ENCODE data around the gene BID. TPM values are rescaled to one million over a fixed set of nuclear protein-coding genes. Genes with fewer than 3 reads are reported as not detected.

BID gene
- total RNA-seq, 6 experiments from 2014 or later = 48.7 to 61.0 (median 50.6) TPM

GRCh38 chr22:17729561-17729960, 44.7 kb downstream of the BID start:
- no peak for TF ChIP-seq CTCF (IDR thresholded peaks at IDR 0.05)
- H3K27me3 Mint-ChIP-seq (ENCODE audit: insufficient read depth) = no peaks in the 10 kb centered on the region; the same call in none of the 2 replicates
- peak overlapping the region; percentile 38; the same call in 1 of the 2 replicates for H3K27ac Mint-ChIP-seq
- no peak for DNase-seq
- H3K9me3 Mint-ChIP-seq = no peaks in the 10 kb centered on the region
- peaks cover 63% of the 10 kb centered on the region for H3K4me1 Mint-ChIP-seq (ENCODE audit: low read depth)
- peaks cover 42% of the 10 kb centered on the region for H3K36me3 Mint-ChIP-seq (ENCODE audit: low read depth)
- H3K4me3 Mint-ChIP-seq = no peak overlapping the region

- Mint-ChIP-seq H3K27me3 (ENCODE audit: insufficient read depth) (no peaks in the 10 kb centered on the region; the same call in none of the 2 replicates), H3K9me3 (no peaks in the 10 kb centered on the region), H3K4me1 (ENCODE audit: low read depth) (peaks cover 62% of the 10 kb centered on the region), H3K27ac (peak overlapping the region; percentile 61; the same call in 1 of the 2 replicates), H3K36me3 (ENCODE audit: low read depth) (peaks cover 39% of the 10 kb centered on the region), H3K4me3 (no peak overlapping the region)
- no peak for DNase-seq
- no peak for TF ChIP-seq CTCF (IDR thresholded peaks at IDR 0.05)
Measured at GRCh38 chr22:17728786-17729185, 45.5 kb downstream of the BID start.

- Mint-ChIP-seq H3K9me3 (no peaks in the 10 kb centered on the region), H3K36me3 (ENCODE audit: low read depth) (peaks cover 32% of the 10 kb centered on the region), H3K27me3 (ENCODE audit: insufficient read depth) (no peaks in the 10 kb centered on the region; the same call in none of the 2 replicates), H3K4me3 (peak overlapping the region; percentile 79), H3K4me1 (ENCODE audit: low read depth) (peaks cover 47% of the 10 kb centered on the region), H3K27ac (peak overlapping the region; percentile 99)
- DNase-seq = no peak
- TF ChIP-seq CTCF (IDR thresholded peaks at IDR 0.05) = no peak
Measured at GRCh38 chr22:17726928-17727897, 47.1 kb downstream of the BID start.

- Mint-ChIP-seq H3K9me3 (no peaks in the 10 kb centered on the region), H3K27ac (peak overlapping the region; percentile 99), H3K27me3 (ENCODE audit: insufficient read depth) (no peaks in the 10 kb centered on the region; the same call in none of the 2 replicates), H3K4me3 (peak overlapping the region; percentile 79), H3K4me1 (ENCODE audit: low read depth) (peaks cover 44% of the 10 kb centered on the region), H3K36me3 (ENCODE audit: low read depth) (peaks cover 29% of the 10 kb centered on the region)
- no peak for TF ChIP-seq CTCF (IDR thresholded peaks at IDR 0.05)
- DNase-seq = peak; percentile 74
Measured at GRCh38 chr22:17726006-17726927, 48.0 kb downstream of the BID start.

- Mint-ChIP-seq H3K9me3 (no peaks in the 10 kb centered on the region), H3K27ac (peak overlapping the region; percentile 99), H3K27me3 (ENCODE audit: insufficient read depth) (no peaks in the 10 kb centered on the region; the same call in 1 of the 2 replicates), H3K4me3 (peak overlapping the region; percentile 33; the same call in 1 of the 2 replicates), H3K4me1 (ENCODE audit: low read depth) (peaks cover 44% of the 10 kb centered on the region), H3K36me3 (ENCODE audit: low read depth) (peaks cover 25% of the 10 kb centered on the region)
- no peak for TF ChIP-seq CTCF (IDR thresholded peaks at IDR 0.05)
- DNase-seq = no peak
Measured at GRCh38 chr22:17725500-17725796, 48.8 kb downstream of the BID start.

Data from HFFc6 (cell line).